Kasumi-1 (cell line): ENCODE measurements around the gene CEP95.
A peak's percentile ranks its signal among the peaks of the same experiment; 100 is the strongest.
"Not testable (repeated sequence)": the region's sequence is repeated elsewhere in the genome, so short reads cannot be mapped to it uniquely, and the experiment has no call there.

Experiments used
- DNase-seq, 2 experiments: peaks; one replicate each; lab custom pipeline; 2025; lab: John Stamatoyannopoulos, UW

CEP95 gene

GRCh38 chr17:64506576-64507412, at the start of gene CEP95:
Gene CEP95, plus strand, starts transcription at chr17:64506977. Its CDS starts 121 bp downstream, at chr17:64507098.
- DNase-seq = peak; percentile 100

GRCh38 chr17:64457156-64457555, 49.6 kb upstream of the CEP95 start:
- no peak for DNase-seq

GRCh38 chr17:64458756-64459155, 48.0 kb upstream of the CEP95 start:
- DNase-seq = no peak

GRCh38 chr17:64459284-64459747, 47.5 kb upstream of the CEP95 start:
- no peak for DNase-seq

GRCh38 chr17:64459818-64460217, 47.0 kb upstream of the CEP95 start:
- not testable (repeated sequence) for DNase-seq

GRCh38 chr17:64460955-64461354, 45.8 kb upstream of the CEP95 start:
- no peak for DNase-seq

- DNase-seq = no peak
Observed at GRCh38 chr17:64461788-64462187, 45.0 kb upstream of the CEP95 start.

GRCh38 chr17:64466019-64466735, 40.6 kb upstream of the CEP95 start:
- DNase-seq = no peak

- not testable (repeated sequence) for DNase-seq
Observed at GRCh38 chr17:64466834-64467233, 39.9 kb upstream of the CEP95 start.

- DNase-seq = no peak
Observed at GRCh38 chr17:64470625-64471024, 36.2 kb upstream of the CEP95 start.

GRCh38 chr17:64471440-64471839, 35.3 kb upstream of the CEP95 start:
- DNase-seq = no peak

- DNase-seq = no peak
Observed at GRCh38 chr17:64472564-64472963, 34.2 kb upstream of the CEP95 start.

GRCh38 chr17:64477849-64478248, 28.9 kb upstream of the CEP95 start:
- no peak for DNase-seq

- DNase-seq = no peak
Observed at GRCh38 chr17:64480951-64481350, 25.8 kb upstream of the CEP95 start.

- DNase-seq = no peak
Observed at GRCh38 chr17:64484380-64484779, 22.4 kb upstream of the CEP95 start.

- DNase-seq = no peak
Observed at GRCh38 chr17:64488301-64488700, 18.5 kb upstream of the CEP95 start.

GRCh38 chr17:64491034-64491860, 15.5 kb upstream of the CEP95 start:
- peak; percentile 60 to 77 for DNase-seq

GRCh38 chr17:64491994-64492393, 14.8 kb upstream of the CEP95 start:
- no peak for DNase-seq

- DNase-seq = peak; percentile 54 to 56
Observed at GRCh38 chr17:64492481-64493109, 14.2 kb upstream of the CEP95 start.

- no peak for DNase-seq
Observed at GRCh38 chr17:64494121-64494520, 12.7 kb upstream of the CEP95 start.

GRCh38 chr17:64495300-64495699, 11.5 kb upstream of the CEP95 start:
- DNase-seq = not testable (repeated sequence)

GRCh38 chr17:64496348-64496785, 10.4 kb upstream of the CEP95 start:
- DNase-seq = no peak
